Fibroblast of upper back skin (primary cell): Measurements from ENCODE around the gene TSPAN32.
"Not testable (repeated sequence)": the region's sequence is repeated elsewhere in the genome, so short reads cannot be mapped to it uniquely, and the experiment has no call there.

Source experiments
- DNase-seq: peaks from one replicate; pipeline ENCODE4 v3.0.0-alpha.2; 2013

TSPAN32 gene

GRCh38 chr11:2267306-2267850 lies 34.4 kb upstream of the TSPAN32 start:
- no peak for DNase-seq

GRCh38 chr11:2267851-2268728 lies 33.7 kb upstream of the TSPAN32 start:
- DNase-seq = no peak

- DNase-seq = no peak
These were observed 32.8 kb upstream of the TSPAN32 start for GRCh38 chr11:2268729-2269600.

- peak; percentile 14 for DNase-seq
These were observed 32.1 kb upstream of the TSPAN32 start for GRCh38 chr11:2269601-2270321.

GRCh38 chr11:2270322-2271076 lies 31.3 kb upstream of the TSPAN32 start, which contains the start of gene ASCL2:
ASCL2 (minus strand) TSS chr11:2270588; CDS start chr11:2270332, 256 bp downstream.
- DNase-seq = no peak

- no peak for DNase-seq
These were observed 30.8 kb upstream of the TSPAN32 start for GRCh38 chr11:2271077-2271326.

- no peak for DNase-seq
These were observed 30.2 kb upstream of the TSPAN32 start for GRCh38 chr11:2271327-2272227.

- no peak for DNase-seq
These were observed 29.4 kb upstream of the TSPAN32 start for GRCh38 chr11:2272228-2272945.

GRCh38 chr11:2272946-2273280 lies 28.9 kb upstream of the TSPAN32 start:
- DNase-seq = no peak

GRCh38 chr11:2273311-2273710 lies 28.5 kb upstream of the TSPAN32 start:
- DNase-seq = no peak

- no peak for DNase-seq
These were observed 28.0 kb upstream of the TSPAN32 start for GRCh38 chr11:2273771-2274170.

- no peak for DNase-seq
These were observed 26.2 kb upstream of the TSPAN32 start for GRCh38 chr11:2275334-2276279.

- DNase-seq = no peak
These were observed 25.4 kb upstream of the TSPAN32 start for GRCh38 chr11:2276280-2277007.

- DNase-seq = no peak
These were observed 24.8 kb upstream of the TSPAN32 start for GRCh38 chr11:2277008-2277346.

GRCh38 chr11:2277933-2278523 lies 23.8 kb upstream of the TSPAN32 start:
- no peak for DNase-seq

- no peak for DNase-seq
These were observed 21.6 kb upstream of the TSPAN32 start for GRCh38 chr11:2280208-2280607.

GRCh38 chr11:2286350-2286749 lies 15.5 kb upstream of the TSPAN32 start:
- not testable (repeated sequence) for DNase-seq

- DNase-seq = no peak
These were observed 14.7 kb upstream of the TSPAN32 start for GRCh38 chr11:2287091-2287490.
